WTC11 (cell line): ENCODE data around the gene TRMT6.

ENCODE experiments used
- ZBTB21 ChIP-seq: sonication (generic); formaldehyde crosslinking; IDR thresholded peaks from 2 replicates; pipeline ENCODE4 v1.8.1; 2023; ENCODE audit warnings: mild to moderate bottlenecking, missing genetic modification reagents, borderline replicate concordance
- TF ChIP-seq, protein P1 (sequence below): fragments of 200-600 bp; IDR thresholded peaks from 2 replicates; pipeline ENCODE4 v1.8.0; 2022; ENCODE audit warnings: antibody characterized with exemption
- TF ChIP-seq, protein P2 (sequence below): sonication (generic); formaldehyde crosslinking; IDR thresholded peaks from 2 replicates; pipeline ENCODE4 v1.8.1; 2022; ENCODE audit warnings: mild to moderate bottlenecking, missing genetic modification reagents, moderate library complexity, borderline replicate concordance

GRCh38 chr20:5887386-5887785, 62.9 kb downstream of the TRMT6 start:
- TF ChIP-seq, protein P1, sequence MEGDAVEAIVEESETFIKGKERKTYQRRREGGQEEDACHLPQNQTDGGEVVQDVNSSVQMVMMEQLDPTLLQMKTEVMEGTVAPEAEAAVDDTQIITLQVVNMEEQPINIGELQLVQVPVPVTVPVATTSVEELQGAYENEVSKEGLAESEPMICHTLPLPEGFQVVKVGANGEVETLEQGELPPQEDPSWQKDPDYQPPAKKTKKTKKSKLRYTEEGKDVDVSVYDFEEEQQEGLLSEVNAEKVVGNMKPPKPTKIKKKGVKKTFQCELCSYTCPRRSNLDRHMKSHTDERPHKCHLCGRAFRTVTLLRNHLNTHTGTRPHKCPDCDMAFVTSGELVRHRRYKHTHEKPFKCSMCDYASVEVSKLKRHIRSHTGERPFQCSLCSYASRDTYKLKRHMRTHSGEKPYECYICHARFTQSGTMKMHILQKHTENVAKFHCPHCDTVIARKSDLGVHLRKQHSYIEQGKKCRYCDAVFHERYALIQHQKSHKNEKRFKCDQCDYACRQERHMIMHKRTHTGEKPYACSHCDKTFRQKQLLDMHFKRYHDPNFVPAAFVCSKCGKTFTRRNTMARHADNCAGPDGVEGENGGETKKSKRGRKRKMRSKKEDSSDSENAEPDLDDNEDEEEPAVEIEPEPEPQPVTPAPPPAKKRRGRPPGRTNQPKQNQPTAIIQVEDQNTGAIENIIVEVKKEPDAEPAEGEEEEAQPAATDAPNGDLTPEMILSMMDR = no peak
- TF ChIP-seq, protein P2, sequence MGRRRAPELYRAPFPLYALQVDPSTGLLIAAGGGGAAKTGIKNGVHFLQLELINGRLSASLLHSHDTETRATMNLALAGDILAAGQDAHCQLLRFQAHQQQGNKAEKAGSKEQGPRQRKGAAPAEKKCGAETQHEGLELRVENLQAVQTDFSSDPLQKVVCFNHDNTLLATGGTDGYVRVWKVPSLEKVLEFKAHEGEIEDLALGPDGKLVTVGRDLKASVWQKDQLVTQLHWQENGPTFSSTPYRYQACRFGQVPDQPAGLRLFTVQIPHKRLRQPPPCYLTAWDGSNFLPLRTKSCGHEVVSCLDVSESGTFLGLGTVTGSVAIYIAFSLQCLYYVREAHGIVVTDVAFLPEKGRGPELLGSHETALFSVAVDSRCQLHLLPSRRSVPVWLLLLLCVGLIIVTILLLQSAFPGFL (CRISPR knock-in tag) = no peak
- TF ChIP-seq ZBTB21 = no peak
